Neural cell (in vitro differentiated cells): Measurements from ENCODE around the gene CELA2B. TPM values are rescaled to one million over a fixed set of nuclear protein-coding genes. Genes with fewer than 3 reads are reported as not detected.

Experiments
- H2AFZ ChIP-seq: fragments of 200-600, 300-800 bp; sonication (generic), shearing (Covaris generic); 2 replicates; pipeline ENCODE4 v1.6.0; 2014; ENCODE audit warnings: low read depth, mild to moderate bottlenecking, antibody characterized with exemption, low read length, moderate library complexity
- H3F3A ChIP-seq: fragments of 200-600 bp; shearing (Covaris generic); 2 replicates; pipeline ENCODE4 v1.6.1; 2016; ENCODE audit warnings: mild to moderate bottlenecking, moderate library complexity, mixed read lengths, antibody characterized with exemption, low read length; ENCODE audit not compliant: insufficient read depth, poor library complexity, severe bottlenecking
- H3K27ac ChIP-seq: fragments of 200-600, 300-800 bp; sonication (generic), shearing (Covaris generic); 2 replicates; pipeline ENCODE4 v1.5.1; 2014; ENCODE audit warnings: mild to moderate bottlenecking, low read length, moderate library complexity
- H3K27me3 ChIP-seq: fragments of 300-800, 200-600 bp; sonication (generic), shearing (Covaris generic); 2 replicates; pipeline ENCODE4 v1.6.0; 2014; ENCODE audit warnings: mild to moderate bottlenecking, low read depth, low read length, moderate library complexity; ENCODE audit not compliant: insufficient read depth
- H3K36me3 ChIP-seq: fragments of 300-800, 200-600 bp; sonication (generic), shearing (Covaris generic); 2 replicates; pipeline ENCODE4 v1.5.1; 2014; ENCODE audit warnings: mild to moderate bottlenecking, antibody characterized with exemption, low read length, moderate library complexity; ENCODE audit not compliant: insufficient read depth
- H3K4me2 ChIP-seq: fragments of 300-800, 200-600 bp; sonication (generic), shearing (Covaris generic); 2 replicates; pipeline ENCODE4 v1.6.0; 2014; ENCODE audit warnings: mild to moderate bottlenecking, low read length
- H3K4me3 ChIP-seq: fragments of 300-800, 200-600 bp; sonication (generic), shearing (Covaris generic); 2 replicates; pipeline ENCODE4 v1.5.1; 2014; ENCODE audit warnings: mild to moderate bottlenecking, low read length, moderate library complexity
- H3K79me2 ChIP-seq: fragments of 200-600 bp; shearing (Covaris generic); replicated peaks from 2 replicates; pipeline ENCODE4 v1.6.0; 2014; ENCODE audit warnings: mild to moderate bottlenecking, low read length, moderate library complexity; ENCODE audit not compliant: insufficient read depth
- H3K9ac ChIP-seq: fragments of 300-800, 200-600 bp; sonication (generic), shearing (Covaris generic); 2 replicates; pipeline ENCODE4 v1.6.1; 2016; ENCODE audit warnings: mild to moderate bottlenecking, low read length, mixed read lengths
- H3K9me2 ChIP-seq: fragments of 200-600 bp; shearing (Covaris generic); 2 replicates; pipeline ENCODE4 v1.6.1; 2016; ENCODE audit warnings: mild to moderate bottlenecking, low read length, mixed read lengths; ENCODE audit not compliant: insufficient read depth
- H3K9me3 ChIP-seq: fragments of 200-600, 300-800 bp; sonication (generic), shearing (Covaris generic); 2 replicates; pipeline ENCODE4 v1.6.1; 2016; ENCODE audit warnings: mild to moderate bottlenecking, mixed run types, low read length, moderate library complexity, mixed read lengths
- H4K20me1 ChIP-seq: fragments of 200-600 bp; shearing (Covaris generic); 2 replicates; pipeline ENCODE4 v1.6.1; 2016; ENCODE audit warnings: mild to moderate bottlenecking, mixed run types; ENCODE audit not compliant: insufficient read depth
- CTCF ChIP-seq: fragments of 450-650 bp; IDR thresholded peaks from 2 replicates; pipeline ENCODE4 v1.5.1; 2014; ENCODE audit warnings: antibody characterized with exemption, mild to moderate bottlenecking, moderate library complexity; ENCODE audit not compliant: poor library complexity, severe bottlenecking
- EP300 ChIP-seq: fragments of 450-650 bp; conservative IDR thresholded peaks from 2 replicates; pipeline ENCODE4 v1.6.1; 2014; ENCODE audit warnings: antibody characterized with exemption, mild to moderate bottlenecking, moderate library complexity; ENCODE audit not compliant: poor library complexity, severe bottlenecking
- EZH2 ChIP-seq: fragments of 200-600, 300-800 bp; shearing (Covaris generic), sonication (generic); IDR thresholded peaks from 2 replicates; pipeline ENCODE4 v1.6.1; 2014; ENCODE audit warnings: antibody characterized with exemption, low read length, borderline replicate concordance, mild to moderate bottlenecking; ENCODE audit not compliant: insufficient read depth, poor library complexity, severe bottlenecking
- MXI1 ChIP-seq: fragments of 450-650 bp; conservative IDR thresholded peaks from 2 replicates; pipeline ENCODE4 v1.6.1; 2014; ENCODE audit warnings: antibody characterized with exemption, mild to moderate bottlenecking; ENCODE audit not compliant: poor library complexity, severe bottlenecking
- POLR2AphosphoS5 ChIP-seq: IDR thresholded peaks from 2 replicates; pipeline ENCODE4 v1.6.1; 2012
- RAD21 ChIP-seq: fragments of 450-650 bp; conservative IDR thresholded peaks from 2 replicates; pipeline ENCODE4 v1.6.1; 2014; ENCODE audit warnings: antibody characterized with exemption, mild to moderate bottlenecking, moderate library complexity
- REST ChIP-seq: IDR thresholded peaks from 2 replicates; pipeline ENCODE4 v1.6.1; 2012; ENCODE audit warnings: borderline replicate concordance
- SMC3 ChIP-seq: fragments of 450-650 bp; conservative IDR thresholded peaks from 2 replicates; pipeline ENCODE4 v1.6.1; 2014; ENCODE audit warnings: antibody characterized with exemption, mild to moderate bottlenecking, moderate library complexity; ENCODE audit not compliant: poor library complexity
- TAF1 ChIP-seq: IDR thresholded peaks from 2 replicates; pipeline ENCODE4 v1.6.1; 2012; ENCODE audit warnings: low read depth
- polyA plus RNA-seq: library from polyadenylated mRNA; depleted of rRNA; stranded (reverse); fragments of >200 nt; gene quantifications from 2 replicates; pipeline ENCODE4 v1.2.3, GENCODE V29; 2014

Gene CELA2B
- polyA plus RNA-seq, 1 donor from 2014 or later: not detected

GRCh38 chr1:15522551-15522950, 46.6 kb downstream of the CELA2B start:
- H3K4me2 ChIP-seq: peak overlapping the region; percentile 92
- H3K9ac ChIP-seq: no peak overlapping the region
- no peak overlapping the region for H2AFZ ChIP-seq

More at GRCh38 chr1:15522551-15522950, 46.6 kb downstream of the CELA2B start:
- no peaks in the 10 kb centered on the region for H3K9me3 ChIP-seq
- peak overlapping the region; percentile 95 for H3K4me3 ChIP-seq
- no peak for TF ChIP-seq MXI1
- no peak for TF ChIP-seq POLR2AphosphoS5
- TF ChIP-seq SMC3: no peak
- TF ChIP-seq REST: no peak
- TF ChIP-seq TAF1: no peak
- no peak for TF ChIP-seq EZH2
- no peak for TF ChIP-seq CTCF
- TF ChIP-seq RAD21: no peak
- no peak for TF ChIP-seq EP300
- H3F3A ChIP-seq: peaks cover 11% of the 10 kb centered on the region
- peaks cover 13% of the 10 kb centered on the region for H3K79me2 ChIP-seq
- H4K20me1 ChIP-seq: no peaks in the 10 kb centered on the region
- H3K9me2 ChIP-seq: no peaks in the 10 kb centered on the region
- H3K27ac ChIP-seq: no peak overlapping the region
- H3K27me3 ChIP-seq: no peaks in the 10 kb centered on the region
- no peaks in the 10 kb centered on the region for H3K36me3 ChIP-seq
